MG63 (cell line): ENCODE measurements around the gene GPR150. TPM values are rescaled to one million over a fixed set of nuclear protein-coding genes. Genes with fewer than 3 reads are reported as not detected.
A peak's percentile ranks its signal among the peaks of the same experiment; 100 is the strongest.
"Not testable (repeated sequence)": the region's sequence is repeated elsewhere in the genome, so short reads cannot be mapped to it uniquely, and the experiment has no call there.

ENCODE experiments used
- DNase-seq: peaks from one replicate; pipeline ENCODE4 v3.0.0-alpha.2; 2020
- H3K27me3 ChIP-seq: fragments of 250-450 bp; sonication (Bioruptor Pico); 2 replicates; pipeline ENCODE4 v1.5.1; 2020; ENCODE audit warnings: mild to moderate bottlenecking, moderate library complexity
- H3K36me3 ChIP-seq: fragments of 250-450 bp; sonication (Bioruptor Pico); 2 replicates; pipeline ENCODE4 v1.5.1; 2020; ENCODE audit warnings: mild to moderate bottlenecking, moderate library complexity
- H3K4me3 ChIP-seq: fragments of 250-450 bp; sonication (Bioruptor Pico); 2 replicates; pipeline ENCODE4 v1.5.1; 2020; ENCODE audit warnings: mild to moderate bottlenecking, moderate library complexity
- H3K9me3 ChIP-seq: fragments of 250-450 bp; sonication (Bioruptor Pico); 2 replicates; pipeline ENCODE4 v1.5.1; 2020; ENCODE audit warnings: mild to moderate bottlenecking, moderate library complexity
- total RNA-seq: library from RNA; depleted of rRNA; stranded (reverse); fragments of >200 nt; shearing (Covaris generic); gene quantifications from 2 replicates; pipeline ENCODE4 v1.2.3, GENCODE V29; 2014; ENCODE audit warnings: low replicate concordance

Gene GPR150
- total RNA-seq, 1 experiment from 2014 or later, result not detected

DNA sequence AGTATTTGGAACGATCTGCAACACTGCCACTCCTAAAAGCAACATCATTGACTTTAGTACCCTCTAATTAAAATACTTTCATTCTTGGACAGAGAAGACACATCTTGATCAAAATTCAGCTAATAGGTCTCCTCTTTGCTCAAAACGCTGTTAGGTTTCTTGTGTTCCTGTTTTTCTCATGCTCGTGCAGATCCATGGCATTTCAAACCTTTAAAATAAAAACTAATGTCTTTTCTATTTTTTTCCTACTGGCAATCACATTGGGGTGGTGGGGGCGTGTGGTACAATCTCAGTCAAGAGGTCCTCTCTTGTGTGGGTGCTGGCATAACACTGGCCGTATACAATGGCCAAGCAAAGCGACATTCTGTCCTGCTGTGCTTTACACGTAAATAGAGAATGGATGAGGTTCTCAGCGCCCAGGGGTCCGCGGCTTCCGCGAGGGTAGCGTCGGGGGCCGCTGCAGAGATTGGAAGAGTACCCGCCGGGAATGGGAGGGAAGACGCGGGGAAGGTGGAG is 315 bp upstream of the GPR150 start:
- no peak for DNase-seq
- Histone ChIP-seq H3K4me3 (peak overlapping the region; percentile 34; the same call in 1 of the 2 replicates), H3K9me3 (no peaks in the 10 kb centered on the region), H3K27me3 (no peaks in the 10 kb centered on the region), H3K36me3 (no peaks in the 10 kb centered on the region)

DNA sequence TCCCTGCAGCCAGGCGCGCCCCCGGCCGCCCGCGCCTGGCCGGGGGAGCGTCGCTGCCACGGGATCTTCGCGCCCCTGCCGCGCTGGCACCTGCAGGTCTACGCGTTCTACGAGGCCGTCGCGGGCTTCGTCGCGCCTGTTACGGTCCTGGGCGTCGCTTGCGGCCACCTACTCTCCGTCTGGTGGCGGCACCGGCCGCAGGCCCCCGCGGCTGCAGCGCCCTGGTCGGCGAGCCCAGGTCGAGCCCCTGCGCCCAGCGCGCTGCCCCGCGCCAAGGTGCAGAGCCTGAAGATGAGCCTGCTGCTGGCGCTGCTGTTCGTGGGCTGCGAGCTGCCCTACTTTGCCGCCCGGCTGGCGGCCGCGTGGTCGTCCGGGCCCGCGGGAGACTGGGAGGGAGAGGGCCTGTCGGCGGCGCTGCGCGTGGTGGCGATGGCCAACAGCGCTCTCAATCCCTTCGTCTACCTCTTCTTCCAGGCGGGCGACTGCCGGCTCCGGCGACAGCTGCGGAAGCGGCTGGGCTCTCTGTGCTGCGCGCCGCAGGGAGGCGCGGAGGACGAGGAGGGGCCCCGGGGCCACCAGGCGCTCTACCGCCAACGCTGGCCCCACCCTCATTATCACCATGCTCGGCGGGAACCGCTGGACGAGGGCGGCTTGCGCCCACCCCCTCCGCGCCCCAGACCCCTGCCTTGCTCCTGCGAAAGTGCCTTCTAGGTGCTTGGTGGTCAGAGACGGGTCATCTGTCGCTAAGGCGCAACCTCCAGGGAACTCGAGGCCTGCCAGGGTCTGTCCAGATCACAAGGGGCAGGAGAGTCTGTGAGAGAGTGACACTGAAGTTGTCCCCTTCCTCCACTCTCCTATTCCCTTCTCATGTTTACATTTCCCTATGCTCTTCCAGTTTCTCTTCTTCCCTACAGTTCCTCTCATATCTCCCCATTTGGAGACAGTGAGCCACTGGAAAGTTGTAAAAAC is 1.3 kb downstream of the GPR150 start:
- H3K27me3 ChIP-seq, result no peaks in the 10 kb centered on the region
- no peak overlapping the region for H3K4me3 ChIP-seq
- no peaks in the 10 kb centered on the region for H3K9me3 ChIP-seq
- no peaks in the 10 kb centered on the region for H3K36me3 ChIP-seq
- no peak for DNase-seq

DNA sequence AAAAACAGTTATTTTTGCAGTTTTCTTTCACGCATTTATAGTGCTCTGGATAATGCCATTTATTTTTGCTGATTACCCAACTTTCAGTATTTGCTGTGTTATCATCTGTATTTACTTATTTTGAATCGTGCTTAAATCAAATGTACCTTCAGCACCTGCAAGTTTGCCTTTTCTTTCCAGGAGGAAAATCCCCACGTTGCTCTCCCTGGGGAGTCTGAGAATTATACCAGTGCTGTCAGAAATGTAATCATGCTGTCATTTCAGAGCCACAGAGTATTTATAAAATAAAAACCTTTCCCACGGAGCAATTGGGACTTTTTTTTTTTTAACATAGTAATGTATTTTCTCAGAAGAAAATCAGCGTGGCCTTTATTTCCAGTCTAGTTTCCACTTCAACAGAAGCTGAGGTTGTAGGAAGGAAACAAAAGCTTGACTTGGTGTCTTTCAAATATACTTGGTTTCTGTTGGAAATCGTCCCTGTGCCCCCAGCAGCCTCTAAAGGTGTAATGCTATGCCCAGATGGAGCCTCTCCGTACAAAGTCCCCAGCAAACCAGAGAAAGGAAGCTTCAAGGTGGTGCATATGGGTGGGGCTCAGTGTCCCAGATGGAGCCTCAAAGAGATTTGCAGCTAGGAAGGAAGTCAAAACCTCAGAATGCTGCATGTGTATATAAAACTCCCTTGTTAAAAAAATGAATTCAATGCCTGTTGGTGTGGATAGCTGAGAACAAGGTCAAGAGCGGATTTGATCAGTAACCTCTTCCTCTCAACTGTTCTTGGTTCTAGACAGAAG is 2.1 kb downstream of the GPR150 start:
- H3K4me3 ChIP-seq, result no peak overlapping the region

DNA sequence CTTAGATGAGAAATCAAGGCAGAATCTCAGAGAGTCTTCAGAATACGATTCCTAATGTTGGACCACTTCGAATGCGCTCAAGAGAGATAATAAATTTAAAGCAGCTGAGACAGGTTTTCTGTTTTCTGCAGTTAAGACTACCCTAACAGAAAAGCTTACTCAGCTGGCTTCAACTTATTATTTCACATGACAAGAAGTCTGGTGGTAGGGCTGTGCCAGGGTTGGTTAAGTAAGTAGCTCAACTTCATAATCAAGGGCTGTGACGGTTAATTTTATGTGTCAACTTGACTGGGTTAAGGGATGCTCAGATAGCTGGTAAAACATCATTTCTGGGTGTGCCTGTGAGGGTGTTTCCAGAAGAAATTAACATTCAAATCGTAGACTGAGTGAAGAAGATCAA is 3.8 kb downstream of the GPR150 start:
- Histone ChIP-seq H3K36me3 (no peaks in the 10 kb centered on the region), H3K4me3 (no peak overlapping the region), H3K27me3 (no peaks in the 10 kb centered on the region), H3K9me3 (no peaks in the 10 kb centered on the region)
- DNase-seq, result no peak

More for the DNA sequence above, 2.1 kb downstream of the GPR150 start:
- Histone ChIP-seq H3K27me3 (no peaks in the 10 kb centered on the region), H3K36me3 (no peaks in the 10 kb centered on the region), H3K9me3 (no peaks in the 10 kb centered on the region)
- no peak for DNase-seq

DNA sequence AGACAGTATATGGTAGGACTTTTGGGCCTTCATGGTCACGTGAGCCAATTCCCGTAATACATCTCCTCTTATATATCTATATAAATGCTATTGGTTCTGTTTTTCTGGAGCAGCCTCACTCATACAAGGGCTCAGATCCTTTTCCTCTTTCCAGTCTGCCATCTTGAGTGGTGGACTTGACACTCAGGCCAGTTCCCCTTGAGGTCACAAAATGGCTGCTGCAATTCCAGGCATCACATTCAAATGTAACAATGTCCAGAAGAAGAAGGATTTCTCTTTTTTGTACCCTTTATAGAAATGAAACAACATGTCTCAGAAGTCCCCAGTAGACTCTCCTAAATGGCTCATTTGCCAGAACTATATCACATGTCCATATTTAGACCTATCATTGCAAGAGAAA is 4.5 kb downstream of the GPR150 start:
- no peaks in the 10 kb centered on the region for H3K9me3 ChIP-seq
- no peak for DNase-seq
- no peaks in the 10 kb centered on the region for H3K27me3 ChIP-seq
- no peak overlapping the region for H3K4me3 ChIP-seq
- no peaks in the 10 kb centered on the region for H3K36me3 ChIP-seq

DNA sequence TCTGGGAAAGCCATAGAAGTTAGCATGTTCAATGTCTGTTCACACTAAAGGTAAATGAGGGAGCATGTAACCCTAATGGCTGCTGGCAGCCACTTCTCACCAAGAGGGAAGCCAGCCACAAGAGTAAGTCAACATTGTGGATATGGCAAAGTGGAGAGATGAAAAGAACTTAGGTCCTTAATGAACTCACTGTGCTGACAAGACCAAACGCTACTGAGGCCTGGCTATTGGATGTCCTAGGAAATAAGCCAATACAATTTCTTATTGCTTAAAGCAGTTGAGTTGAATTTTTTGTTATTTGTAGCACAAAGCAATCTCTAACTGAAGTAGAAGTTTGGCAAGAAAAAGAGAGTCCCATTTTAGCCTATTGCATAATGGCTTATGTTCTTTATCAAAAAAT is 6.8 kb downstream of the GPR150 start:
- Histone ChIP-seq H3K27me3 (no peaks in the 10 kb centered on the region), H3K36me3 (no peaks in the 10 kb centered on the region), H3K9me3 (no peaks in the 10 kb centered on the region), H3K4me3 (no peak overlapping the region)
- no peak for DNase-seq

DNA sequence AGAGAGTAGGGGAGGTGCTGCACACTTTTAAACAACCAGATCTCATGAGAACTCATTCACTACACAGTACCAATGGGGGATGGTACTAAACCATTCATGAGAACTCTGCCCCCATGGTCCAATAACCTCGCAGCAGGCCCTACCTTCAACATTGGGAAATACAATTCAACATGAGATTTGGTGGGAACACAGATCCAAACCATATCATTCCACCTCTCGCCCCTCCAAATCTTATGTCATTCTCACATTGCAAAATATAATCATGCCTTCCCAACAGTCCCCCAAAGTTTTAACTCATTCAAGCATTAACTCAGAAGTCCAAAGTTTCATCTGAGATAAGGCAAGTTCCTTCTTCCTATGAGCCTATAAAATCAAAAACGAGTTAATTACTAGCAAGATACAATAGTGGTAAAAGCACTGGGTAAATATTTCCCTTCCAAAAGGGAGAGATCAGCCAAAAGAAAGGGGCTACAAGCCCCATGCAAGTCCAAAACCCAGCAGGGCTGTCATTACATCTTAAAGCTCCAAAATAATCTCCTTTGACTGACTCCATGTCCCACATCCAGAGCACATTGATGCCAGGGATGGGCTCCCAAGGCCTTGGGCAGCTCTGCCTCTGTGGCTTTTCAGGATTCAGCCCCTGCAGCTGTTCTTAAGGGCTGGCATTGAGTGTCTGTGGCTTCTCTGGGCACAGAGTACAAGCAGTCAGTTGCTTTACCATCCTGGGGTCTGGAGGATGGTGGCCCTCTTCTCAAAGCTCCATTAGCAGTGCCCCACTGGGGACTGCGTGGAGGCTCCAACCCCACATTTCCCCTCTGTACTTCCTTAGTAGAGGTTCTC is 8.3 kb downstream of the GPR150 start:
- DNase-seq, result no peak
- no peak overlapping the region for H3K4me3 ChIP-seq
- H3K9me3 ChIP-seq, result no peaks in the 10 kb centered on the region
- H3K36me3 ChIP-seq, result no peaks in the 10 kb centered on the region
- no peaks in the 10 kb centered on the region for H3K27me3 ChIP-seq

DNA sequence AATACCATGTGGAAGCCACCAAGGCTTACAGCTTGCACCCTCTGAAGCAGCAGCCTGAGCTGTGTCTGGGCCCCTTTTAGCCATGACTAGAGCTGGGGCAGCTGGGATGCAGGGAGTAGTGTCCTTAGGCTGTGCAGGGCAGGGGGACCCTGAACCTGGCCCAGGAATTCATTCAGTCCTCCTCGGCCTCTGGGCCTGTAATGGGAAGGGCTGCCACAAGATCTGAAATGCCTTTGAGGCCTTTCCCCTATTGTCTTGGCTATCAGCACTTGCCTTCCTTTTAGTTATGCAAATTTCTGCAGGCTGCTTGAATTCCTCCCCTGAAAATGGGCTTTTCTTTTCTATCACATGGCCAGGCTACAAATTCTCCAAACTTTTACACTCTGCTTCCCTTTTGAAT is 9.0 kb downstream of the GPR150 start:
- no peak for DNase-seq
- H3K27me3 ChIP-seq, result no peaks in the 10 kb centered on the region
- H3K4me3 ChIP-seq, result no peak overlapping the region
- H3K9me3 ChIP-seq, result no peaks in the 10 kb centered on the region
- no peaks in the 10 kb centered on the region for H3K36me3 ChIP-seq

DNA sequence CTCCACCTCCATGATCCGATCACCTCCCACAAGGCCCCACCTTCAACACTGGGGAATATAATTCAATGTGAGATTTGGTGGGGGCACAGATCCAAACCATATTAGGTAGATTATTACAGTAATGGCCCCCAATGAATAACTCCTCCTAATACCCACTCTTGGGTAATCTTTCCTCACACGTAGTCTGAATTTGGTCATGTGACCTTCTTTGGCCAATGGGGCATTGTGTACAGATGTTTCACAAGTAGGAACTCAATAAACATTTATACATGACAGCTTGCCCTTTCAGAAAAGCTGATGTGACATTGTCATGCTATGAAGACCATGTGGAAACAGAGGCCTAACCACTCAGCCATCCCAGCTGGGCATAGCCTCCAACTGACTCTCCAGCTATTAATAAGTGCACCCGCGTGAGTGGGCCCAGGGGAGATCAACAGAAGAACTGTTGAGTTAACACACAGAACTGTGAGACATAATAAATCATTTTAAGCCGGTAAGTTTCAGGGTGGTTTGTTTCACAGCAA is 10.6 kb downstream of the GPR150 start:
- Histone ChIP-seq H3K36me3 (no peaks in the 10 kb centered on the region), H3K27me3 (no peaks in the 10 kb centered on the region), H3K4me3 (no peak overlapping the region), H3K9me3 (no peaks in the 10 kb centered on the region)
- no peak for DNase-seq

DNA sequence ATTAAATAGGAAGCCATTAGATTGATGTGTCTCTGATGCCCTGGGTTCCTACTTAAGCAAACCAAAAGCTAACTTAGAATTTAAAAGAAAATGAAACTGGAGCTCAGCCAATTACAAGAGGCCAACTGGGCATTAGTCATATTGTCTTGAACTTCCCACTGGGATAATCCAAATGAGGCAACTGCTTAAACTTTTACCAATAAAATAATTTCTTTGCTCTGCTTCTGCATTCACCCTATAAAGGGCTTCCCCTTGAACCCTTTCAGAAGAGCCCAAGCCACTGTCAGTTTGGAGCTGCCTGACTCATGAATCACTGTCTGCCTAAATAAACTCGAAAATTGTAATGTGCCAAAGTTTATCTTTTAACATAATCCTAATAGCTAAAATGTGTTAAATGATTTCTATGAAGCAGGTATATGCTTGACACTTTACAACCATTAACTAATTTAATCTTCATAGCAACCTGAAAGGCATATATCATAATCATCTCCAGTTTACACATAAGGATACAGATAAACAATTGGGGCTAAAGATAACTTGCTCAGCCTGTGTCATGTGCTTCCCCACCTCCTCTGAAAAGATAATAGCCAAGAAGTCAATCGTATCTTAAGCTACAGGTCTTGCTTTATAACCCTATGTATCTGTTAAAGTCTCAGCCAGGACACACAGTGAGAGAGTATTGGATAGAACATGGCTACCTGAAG is 11.5 kb downstream of the GPR150 start:
- H3K27me3 ChIP-seq, result no peaks in the 10 kb centered on the region
- DNase-seq, result peak; percentile 56
- H3K9me3 ChIP-seq, result no peaks in the 10 kb centered on the region
- no peaks in the 10 kb centered on the region for H3K36me3 ChIP-seq
- no peak overlapping the region for H3K4me3 ChIP-seq

DNA sequence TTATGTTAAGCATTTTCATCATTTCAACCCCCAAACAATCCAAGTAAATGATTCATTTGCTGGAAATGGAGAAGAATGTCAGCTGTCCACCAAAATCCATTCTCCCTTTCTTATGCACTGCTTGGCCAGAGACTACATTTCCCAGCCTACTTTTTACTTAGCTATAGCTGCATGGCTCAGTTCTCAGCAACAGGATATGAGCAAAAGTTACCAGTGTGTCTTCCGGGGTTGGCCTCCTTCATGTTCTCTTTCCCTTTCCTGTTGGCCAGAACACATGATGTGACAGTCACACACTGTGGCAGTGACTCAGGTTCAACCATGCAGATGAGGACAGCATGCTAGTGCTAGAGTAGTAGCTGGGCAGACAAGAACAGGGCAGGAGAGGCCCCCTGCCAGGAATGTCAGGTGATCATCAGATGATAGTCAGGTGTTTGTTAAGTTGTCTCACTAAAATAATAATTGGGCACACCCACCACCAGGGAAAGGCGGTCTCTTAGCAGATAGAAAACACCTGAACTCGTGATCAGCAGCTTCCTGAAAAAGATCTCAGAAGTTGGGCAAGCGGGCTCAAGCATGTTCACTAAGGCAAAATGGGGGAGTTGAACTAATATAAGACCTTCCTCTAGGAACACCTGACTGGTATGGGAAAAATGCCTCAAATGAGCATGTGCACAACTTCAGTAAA is 12.2 kb downstream of the GPR150 start:
- H3K9me3 ChIP-seq, result no peaks in the 10 kb centered on the region
- peak; percentile 82 for DNase-seq
- no peaks in the 10 kb centered on the region for H3K27me3 ChIP-seq
- no peaks in the 10 kb centered on the region for H3K36me3 ChIP-seq
- H3K4me3 ChIP-seq, result no peak overlapping the region

DNA sequence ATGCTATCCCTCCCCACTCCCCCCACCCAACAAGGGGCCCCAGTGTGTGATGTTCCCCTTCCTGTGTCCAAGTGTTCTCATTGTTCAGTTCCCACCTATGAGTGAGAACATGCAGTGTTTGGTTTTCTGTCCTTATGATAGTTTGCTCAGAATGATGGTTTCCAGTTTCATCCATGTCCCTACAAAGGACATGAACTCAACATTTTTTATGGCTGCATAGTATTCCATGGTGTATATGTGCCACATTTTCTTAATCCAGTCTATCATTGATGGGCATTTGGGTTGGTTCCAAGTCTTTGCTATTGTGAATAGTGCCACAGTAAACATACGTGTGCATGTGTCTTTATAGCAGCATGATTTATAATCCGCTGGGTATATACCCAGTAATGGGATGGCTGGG is 13.1 kb downstream of the GPR150 start:
- H3K36me3 ChIP-seq, H3K9me3 ChIP-seq, H3K4me3 ChIP-seq, DNase-seq, H3K27me3 ChIP-seq: not testable (repeated sequence)

DNA sequence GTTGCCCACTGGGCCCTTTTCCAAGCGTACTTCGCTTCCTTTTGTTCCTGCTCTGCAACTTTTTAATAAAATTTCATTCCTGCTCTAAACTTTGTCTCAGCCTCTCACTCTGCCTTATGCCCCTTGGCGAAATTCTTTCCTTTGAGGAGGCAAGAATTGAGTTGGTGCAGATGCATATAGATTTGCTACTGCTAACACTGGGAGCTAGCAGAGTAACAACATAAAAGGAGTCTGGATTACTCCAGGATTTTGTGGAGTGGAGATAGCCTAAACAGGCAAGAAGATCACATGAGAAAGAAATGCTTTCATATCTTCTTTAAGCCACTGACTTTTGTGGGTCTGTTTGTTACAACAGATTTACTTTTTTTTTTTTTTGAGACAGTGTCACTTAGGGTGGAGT is 13.8 kb downstream of the GPR150 start:
- H3K36me3 ChIP-seq, result no peaks in the 10 kb centered on the region
- peaks cover 3% of the 10 kb centered on the region; the same call in 1 of the 2 replicates for H3K27me3 ChIP-seq
- H3K9me3 ChIP-seq, result no peaks in the 10 kb centered on the region
- H3K4me3 ChIP-seq, result no peak overlapping the region
- DNase-seq, result no peak

DNA sequence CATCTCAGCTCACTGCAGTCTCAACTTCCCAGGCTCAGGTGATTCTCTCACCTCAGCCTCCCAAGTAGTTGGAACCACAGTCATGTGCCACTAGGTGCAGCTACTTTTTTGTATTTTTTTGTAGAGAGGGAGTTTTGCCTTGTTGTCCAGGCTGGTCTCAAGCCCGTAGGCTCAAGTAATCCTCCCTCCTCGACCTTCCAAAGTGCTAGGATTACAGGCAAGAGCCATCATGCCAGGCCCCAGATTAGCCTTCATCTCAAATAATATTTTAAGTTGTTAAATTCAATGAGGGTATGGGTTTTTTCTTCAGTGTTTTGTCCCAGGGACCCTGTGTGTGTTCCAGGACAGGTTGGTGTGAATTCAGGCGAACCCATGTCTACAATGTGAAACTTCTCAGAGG is 14.2 kb downstream of the GPR150 start:
- H3K4me3 ChIP-seq, result no peak overlapping the region
- DNase-seq, result no peak
- H3K36me3 ChIP-seq, result no peaks in the 10 kb centered on the region
- no peaks in the 10 kb centered on the region for H3K9me3 ChIP-seq
- H3K27me3 ChIP-seq, result peaks cover 3% of the 10 kb centered on the region; the same call in 1 of the 2 replicates

DNA sequence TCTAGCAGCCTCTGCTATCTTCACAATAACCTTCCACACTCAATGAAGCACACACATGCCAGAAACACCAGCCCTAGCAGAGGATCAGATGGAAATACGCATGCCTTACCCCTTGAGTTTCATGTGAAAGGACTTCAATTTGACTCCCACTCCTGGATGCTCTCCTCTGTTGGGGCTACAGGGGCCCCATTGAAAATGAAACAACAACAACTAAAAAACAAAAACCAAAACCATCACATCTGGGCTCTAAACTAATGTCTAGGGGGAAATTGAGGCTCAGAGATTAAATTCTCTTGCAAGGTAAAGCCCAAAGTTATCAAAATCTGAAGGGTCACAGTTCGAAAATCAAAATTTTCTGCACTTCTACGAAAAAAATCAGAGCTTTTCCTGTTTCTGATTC is 18.7 kb downstream of the GPR150 start:
- no peak for DNase-seq
- H3K4me3 ChIP-seq, result no peak overlapping the region
- no peaks in the 10 kb centered on the region for H3K9me3 ChIP-seq
- no peaks in the 10 kb centered on the region for H3K36me3 ChIP-seq
- H3K27me3 ChIP-seq, result peaks cover 3% of the 10 kb centered on the region; the same call in 1 of the 2 replicates
